ENCODE measurements around the gene TRABD.
"Not testable (repeated sequence)": the region's sequence is repeated elsewhere in the genome, so short reads cannot be mapped to it uniquely, and the experiment has no call there.

Gene TRABD

GRCh38 chr22:50202130-50202666, 16.5 kb downstream of the TRABD start:
- peak overlapping the region; percentile 77 for H3K4me3 ChIP-seq (ENCODE audit: low read length)
- peaks cover 6% of the 10 kb centered on the region for H3K27me3 ChIP-seq (ENCODE audit: insufficient read depth, low read length)
- peak overlapping the region; percentile 82 for H3K9ac ChIP-seq (ENCODE audit: low read depth, low read length)
- 77% methylated on average over 13 of the region's 13 CpGs for WGBS
- no peaks in the 10 kb centered on the region; the same call in 1 of the 2 replicates for H3K4me1 ChIP-seq (ENCODE audit: insufficient read depth, low read length)
- 0 out of 2 replicates have a peak, but pooled peaks cover 3% of the 10 kb centered on the region for H3K9me3 ChIP-seq (ENCODE audit: insufficient read depth, low read depth, low read length)
- peaks cover 28% of the 10 kb centered on the region for H3K36me3 ChIP-seq (ENCODE audit: insufficient read depth, low read length)
- H3K27ac ChIP-seq (ENCODE audit: low read depth, low read length): no peak overlapping the region

GRCh38 chr22:50203288-50203687, 17.6 kb downstream of the TRABD start:
- Histone ChIP-seq H3K4me3 (ENCODE audit: low read length) (no peak overlapping the region), H3K27ac (ENCODE audit: low read depth, low read length) (no peak overlapping the region), H3K9me3 (ENCODE audit: insufficient read depth, low read depth, low read length) (0 out of 2 replicates have a peak, but pooled peaks cover 3% of the 10 kb centered on the region), H3K4me1 (ENCODE audit: insufficient read depth, low read length) (no peaks in the 10 kb centered on the region; the same call in 1 of the 2 replicates), H3K9ac (ENCODE audit: low read depth, low read length) (no peak overlapping the region), H3K36me3 (ENCODE audit: insufficient read depth, low read length) (peaks cover 26% of the 10 kb centered on the region), H3K27me3 (ENCODE audit: insufficient read depth, low read length) (peaks cover 6% of the 10 kb centered on the region)
- WGBS: 93% methylated on average over 1 of the region's 1 CpG

- peaks cover 27% of the 10 kb centered on the region for H3K36me3 ChIP-seq (ENCODE audit: insufficient read depth, low read length)
- no peak overlapping the region for H3K27ac ChIP-seq (ENCODE audit: low read depth, low read length)
- WGBS: 94% methylated on average over 7 of the region's 7 CpGs
These were observed 18.9 kb downstream of the TRABD start for GRCh38 chr22:50204571-50204970.

GRCh38 chr22:50204998-50205397, 19.3 kb downstream of the TRABD start:
- H3K4me1 ChIP-seq (ENCODE audit: insufficient read depth, low read length); H3K9me3 ChIP-seq (ENCODE audit: insufficient read depth, low read depth, low read length); H3K27ac ChIP-seq (ENCODE audit: low read depth, low read length); H3K27me3 ChIP-seq (ENCODE audit: insufficient read depth, low read length); H3K9ac ChIP-seq (ENCODE audit: low read depth, low read length); H3K4me3 ChIP-seq (ENCODE audit: low read length): not testable (repeated sequence)
- H3K36me3 ChIP-seq (ENCODE audit: insufficient read depth, low read length): peaks cover 28% of the 10 kb centered on the region
- whole genome bisulfite sequencing: 96% methylated on average over 9 of the region's 9 CpGs

More at GRCh38 chr22:50204571-50204970, 18.9 kb downstream of the TRABD start:
- Histone ChIP-seq H3K9me3 (ENCODE audit: insufficient read depth, low read depth, low read length) (0 out of 2 replicates have a peak, but pooled peaks cover 3% of the 10 kb centered on the region), H3K4me1 (ENCODE audit: insufficient read depth, low read length) (no peaks in the 10 kb centered on the region; the same call in 1 of the 2 replicates), H3K4me3 (ENCODE audit: low read length) (no peak overlapping the region), H3K27me3 (ENCODE audit: insufficient read depth, low read length) (peaks cover 6% of the 10 kb centered on the region), H3K9ac (ENCODE audit: low read depth, low read length) (no peak overlapping the region)

- WGBS: 94% methylated on average over 45 of the region's 45 CpGs
- Histone ChIP-seq H3K9ac (ENCODE audit: low read depth, low read length) (no peak overlapping the region), H3K27ac (ENCODE audit: low read depth, low read length) (no peak overlapping the region)
These were observed 20.3 kb downstream of the TRABD start for GRCh38 chr22:50205781-50206569.

GRCh38 chr22:50206599-50206998, 20.9 kb downstream of the TRABD start:
- Histone ChIP-seq H3K9me3 (ENCODE audit: insufficient read depth, low read depth, low read length) (0 out of 2 replicates have a peak, but pooled peaks cover 3% of the 10 kb centered on the region), H3K27me3 (ENCODE audit: insufficient read depth, low read length) (peaks cover 4% of the 10 kb centered on the region), H3K4me3 (ENCODE audit: low read length) (no peak overlapping the region), H3K9ac (ENCODE audit: low read depth, low read length) (no peak overlapping the region), H3K36me3 (ENCODE audit: insufficient read depth, low read length) (peaks cover 43% of the 10 kb centered on the region), H3K27ac (ENCODE audit: low read depth, low read length) (no peak overlapping the region), H3K4me1 (ENCODE audit: insufficient read depth, low read length) (no peaks in the 10 kb centered on the region; the same call in 1 of the 2 replicates)
- 62% methylated on average over 10 of the region's 10 CpGs for WGBS

More at GRCh38 chr22:50205781-50206569, 20.3 kb downstream of the TRABD start:
- Histone ChIP-seq H3K4me3 (ENCODE audit: low read length) (no peak overlapping the region), H3K9me3 (ENCODE audit: insufficient read depth, low read depth, low read length) (0 out of 2 replicates have a peak, but pooled peaks cover 3% of the 10 kb centered on the region), H3K4me1 (ENCODE audit: insufficient read depth, low read length) (no peaks in the 10 kb centered on the region; the same call in 1 of the 2 replicates), H3K36me3 (ENCODE audit: insufficient read depth, low read length) (peaks cover 38% of the 10 kb centered on the region), H3K27me3 (ENCODE audit: insufficient read depth, low read length) (peaks cover 6% of the 10 kb centered on the region)

- Histone ChIP-seq H3K36me3 (ENCODE audit: insufficient read depth, low read length) (peaks cover 51% of the 10 kb centered on the region), H3K27me3 (ENCODE audit: insufficient read depth, low read length) (no peaks in the 10 kb centered on the region), H3K4me1 (ENCODE audit: insufficient read depth, low read length) (no peaks in the 10 kb centered on the region; the same call in 1 of the 2 replicates), H3K9me3 (ENCODE audit: insufficient read depth, low read depth, low read length) (0 out of 2 replicates have a peak, but pooled peaks cover 3% of the 10 kb centered on the region), H3K27ac (ENCODE audit: low read depth, low read length) (no peak overlapping the region), H3K9ac (ENCODE audit: low read depth, low read length) (no peak overlapping the region), H3K4me3 (ENCODE audit: low read length) (no peak overlapping the region)
- WGBS: 90% methylated on average over 23 of the region's 23 CpGs
These were observed 21.8 kb downstream of the TRABD start for GRCh38 chr22:50207383-50208140.

- peaks cover 52% of the 10 kb centered on the region for H3K36me3 ChIP-seq (ENCODE audit: insufficient read depth, low read length)
- WGBS: 94% methylated on average over 22 of the region's 22 CpGs
- no peaks in the 10 kb centered on the region for H3K9me3 ChIP-seq (ENCODE audit: insufficient read depth, low read depth, low read length)
- no peaks in the 10 kb centered on the region for H3K27me3 ChIP-seq (ENCODE audit: insufficient read depth, low read length)
- H3K27ac ChIP-seq (ENCODE audit: low read depth, low read length): no peak overlapping the region
- H3K4me1 ChIP-seq (ENCODE audit: insufficient read depth, low read length): no peaks in the 10 kb centered on the region; the same call in 1 of the 2 replicates
- H3K9ac ChIP-seq (ENCODE audit: low read depth, low read length): no peak overlapping the region
- H3K4me3 ChIP-seq (ENCODE audit: low read length): no peak overlapping the region
These were observed 22.8 kb downstream of the TRABD start for GRCh38 chr22:50208430-50208938.

- 92% methylated on average over 31 of the region's 31 CpGs for WGBS
- Histone ChIP-seq H3K36me3 (ENCODE audit: insufficient read depth, low read length) (peaks cover 51% of the 10 kb centered on the region), H3K27me3 (ENCODE audit: insufficient read depth, low read length) (no peaks in the 10 kb centered on the region)
These were observed 23.5 kb downstream of the TRABD start for GRCh38 chr22:50208939-50209892.

GRCh38 chr22:50209893-50210292, 24.2 kb downstream of the TRABD start:
- no peak overlapping the region for H3K27ac ChIP-seq (ENCODE audit: low read depth, low read length)
- WGBS: 76% methylated on average over 20 of the region's 20 CpGs
- H3K36me3 ChIP-seq (ENCODE audit: insufficient read depth, low read length): peaks cover 53% of the 10 kb centered on the region

More at GRCh38 chr22:50208939-50209892, 23.5 kb downstream of the TRABD start:
- H3K9ac ChIP-seq (ENCODE audit: low read depth, low read length): no peak overlapping the region
- H3K4me1 ChIP-seq (ENCODE audit: insufficient read depth, low read length): no peaks in the 10 kb centered on the region; the same call in 1 of the 2 replicates
- no peak overlapping the region for H3K4me3 ChIP-seq (ENCODE audit: low read length)
- H3K9me3 ChIP-seq (ENCODE audit: insufficient read depth, low read depth, low read length): no peaks in the 10 kb centered on the region
- H3K27ac ChIP-seq (ENCODE audit: low read depth, low read length): no peak overlapping the region

More at GRCh38 chr22:50209893-50210292, 24.2 kb downstream of the TRABD start:
- no peak overlapping the region for H3K9ac ChIP-seq (ENCODE audit: low read depth, low read length)
- no peaks in the 10 kb centered on the region for H3K9me3 ChIP-seq (ENCODE audit: insufficient read depth, low read depth, low read length)
- no peaks in the 10 kb centered on the region; the same call in 1 of the 2 replicates for H3K4me1 ChIP-seq (ENCODE audit: insufficient read depth, low read length)
- H3K4me3 ChIP-seq (ENCODE audit: low read length): no peak overlapping the region
- no peaks in the 10 kb centered on the region for H3K27me3 ChIP-seq (ENCODE audit: insufficient read depth, low read length)

Measured in HUES64 (cell line).